ENCODE measurements around the gene TNFAIP8. TPM values are rescaled to one million over a fixed set of nuclear protein-coding genes. Genes with fewer than 3 reads are reported as not detected.

TNFAIP8 gene
- total and polyA plus RNA-seq, 2 experiments from 2014 or later, result 10.6 to 29.2 TPM

DNA sequence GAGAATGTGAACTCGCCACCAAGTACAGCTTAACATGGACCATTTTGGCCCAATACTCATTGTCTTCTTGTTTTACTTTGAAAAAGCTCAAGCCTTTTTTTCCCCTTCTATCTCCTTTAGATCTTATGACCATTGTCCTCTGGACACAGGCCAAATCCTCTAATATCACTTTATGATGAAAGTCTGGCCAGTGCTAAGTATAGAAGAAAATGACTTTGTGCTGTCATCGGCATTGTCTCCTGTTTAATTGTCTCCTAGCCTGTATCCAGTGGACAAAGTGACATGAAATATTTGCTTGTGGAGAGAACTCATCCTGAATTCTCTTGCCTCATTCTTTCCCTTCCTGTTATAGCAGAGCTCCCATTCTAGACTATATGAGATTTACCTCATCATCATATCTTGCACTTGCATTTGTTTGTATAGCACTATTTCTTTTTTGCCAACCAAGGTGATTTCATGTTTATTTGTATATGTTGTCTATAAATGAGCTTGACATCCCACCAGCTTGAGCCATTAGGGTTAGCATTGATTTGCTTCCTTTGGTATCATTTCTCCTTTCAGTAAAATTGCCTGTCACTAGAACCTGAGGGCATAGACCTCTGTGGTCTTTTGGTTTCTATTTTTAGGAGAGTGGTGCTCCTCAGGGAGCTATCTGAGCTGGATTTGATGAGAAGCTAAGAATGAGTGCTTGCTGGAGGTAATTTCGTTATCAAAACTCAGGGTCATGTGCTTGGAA is 18.8 kb upstream of the TNFAIP8 start:
- H3K9me3 Mint-ChIP-seq, result no peaks in the 10 kb centered on the region
- no peak overlapping the region for H3K4me3 Mint-ChIP-seq
- Histone ChIP-seq H4K20me1 (replicated peaks; ENCODE audit: insufficient read depth) (no peaks in the 10 kb centered on the region; the same call in 1 of the 2 replicates), H3K27me3 (ENCODE audit: insufficient read depth) (no peaks in the 10 kb centered on the region), H3K9me2 (ENCODE audit: insufficient read depth) (no peaks in the 10 kb centered on the region; the same call in 1 of the 2 replicates), H3K4me3 (no peak overlapping the region), H3F3A (replicated peaks; ENCODE audit: low read depth) (no peaks in the 10 kb centered on the region), H3K4me2 (no peak overlapping the region), H3K79me2 (replicated peaks; ENCODE audit: insufficient read depth) (no peaks in the 10 kb centered on the region), H2AFZ (no peak overlapping the region), H3K36me3 (ENCODE audit: insufficient read depth) (no peaks in the 10 kb centered on the region), H3K4me1 (ENCODE audit: insufficient read depth) (peaks cover 10% of the 10 kb centered on the region), H3K27ac (ENCODE audit: low read depth) (no peak overlapping the region)
- DNase-seq (ENCODE audit: low spot score) (no peak), ATAC-seq (no peak)
- H3K4me1 Mint-ChIP-seq, result peaks cover 31% of the 10 kb centered on the region
- H3K36me3 Mint-ChIP-seq (ENCODE audit: low read depth), result no peaks in the 10 kb centered on the region
- H3K27ac Mint-ChIP-seq, result no peak overlapping the region
- H3K27me3 Mint-ChIP-seq (ENCODE audit: insufficient read depth, low read depth, poor library complexity), result peaks cover 4% of the 10 kb centered on the region
- TF ChIP-seq EZH2phosphoT487 (IDR thresholded peaks at IDR 0.05; ENCODE audit: unreplicated experiment) (no peak), STAT1 (IDR thresholded peaks at IDR 0.05; ENCODE audit: unreplicated experiment) (no peak), ZNF331 (CRISPR knock-in tag; IDR thresholded peaks at IDR 0.05; ENCODE audit: low read depth) (no peak), NANOG (IDR thresholded peaks at IDR 0.05; ENCODE audit: borderline replicate concordance) (no peak), ETS1 (IDR thresholded peaks at IDR 0.05) (no peak), POLR2AphosphoS5 (IDR thresholded peaks at IDR 0.05; ENCODE audit: low read depth) (no peak), ZNF462 (CRISPR knock-in tag; IDR thresholded peaks at IDR 0.05) (no peak), ZNF114 (CRISPR knock-in tag; IDR thresholded peaks at IDR 0.05) (no peak), EZH2 (IDR thresholded peaks at IDR 0.05; ENCODE audit: low read depth, unreplicated experiment) (no peak), CTCF (conservative IDR thresholded peaks at IDR 0.05; ENCODE audit: low read depth in 2 of 2) (no peak)
- TF ChIP-seq, protein P1, sequence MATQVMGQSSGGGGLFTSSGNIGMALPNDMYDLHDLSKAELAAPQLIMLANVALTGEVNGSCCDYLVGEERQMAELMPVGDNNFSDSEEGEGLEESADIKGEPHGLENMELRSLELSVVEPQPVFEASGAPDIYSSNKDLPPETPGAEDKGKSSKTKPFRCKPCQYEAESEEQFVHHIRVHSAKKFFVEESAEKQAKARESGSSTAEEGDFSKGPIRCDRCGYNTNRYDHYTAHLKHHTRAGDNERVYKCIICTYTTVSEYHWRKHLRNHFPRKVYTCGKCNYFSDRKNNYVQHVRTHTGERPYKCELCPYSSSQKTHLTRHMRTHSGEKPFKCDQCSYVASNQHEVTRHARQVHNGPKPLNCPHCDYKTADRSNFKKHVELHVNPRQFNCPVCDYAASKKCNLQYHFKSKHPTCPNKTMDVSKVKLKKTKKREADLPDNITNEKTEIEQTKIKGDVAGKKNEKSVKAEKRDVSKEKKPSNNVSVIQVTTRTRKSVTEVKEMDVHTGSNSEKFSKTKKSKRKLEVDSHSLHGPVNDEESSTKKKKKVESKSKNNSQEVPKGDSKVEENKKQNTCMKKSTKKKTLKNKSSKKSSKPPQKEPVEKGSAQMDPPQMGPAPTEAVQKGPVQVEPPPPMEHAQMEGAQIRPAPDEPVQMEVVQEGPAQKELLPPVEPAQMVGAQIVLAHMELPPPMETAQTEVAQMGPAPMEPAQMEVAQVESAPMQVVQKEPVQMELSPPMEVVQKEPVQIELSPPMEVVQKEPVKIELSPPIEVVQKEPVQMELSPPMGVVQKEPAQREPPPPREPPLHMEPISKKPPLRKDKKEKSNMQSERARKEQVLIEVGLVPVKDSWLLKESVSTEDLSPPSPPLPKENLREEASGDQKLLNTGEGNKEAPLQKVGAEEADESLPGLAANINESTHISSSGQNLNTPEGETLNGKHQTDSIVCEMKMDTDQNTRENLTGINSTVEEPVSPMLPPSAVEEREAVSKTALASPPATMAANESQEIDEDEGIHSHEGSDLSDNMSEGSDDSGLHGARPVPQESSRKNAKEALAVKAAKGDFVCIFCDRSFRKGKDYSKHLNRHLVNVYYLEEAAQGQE (IDR thresholded peaks at IDR 0.05; ENCODE audit: unreplicated experiment), result no peak

Measured in GM23338 (cell line).